Measurements from ENCODE around the gene RNF183. TPM values are rescaled to one million over a fixed set of nuclear protein-coding genes. Genes with fewer than 3 reads are reported as not detected.
"Not testable (repeated sequence)": the region's sequence is repeated elsewhere in the genome, so short reads cannot be mapped to it uniquely, and the experiment has no call there.

RNF183 gene
- polyA plus RNA-seq, 5 donors, result 0.29 to 0.67 (median 0.61) TPM

DNA sequence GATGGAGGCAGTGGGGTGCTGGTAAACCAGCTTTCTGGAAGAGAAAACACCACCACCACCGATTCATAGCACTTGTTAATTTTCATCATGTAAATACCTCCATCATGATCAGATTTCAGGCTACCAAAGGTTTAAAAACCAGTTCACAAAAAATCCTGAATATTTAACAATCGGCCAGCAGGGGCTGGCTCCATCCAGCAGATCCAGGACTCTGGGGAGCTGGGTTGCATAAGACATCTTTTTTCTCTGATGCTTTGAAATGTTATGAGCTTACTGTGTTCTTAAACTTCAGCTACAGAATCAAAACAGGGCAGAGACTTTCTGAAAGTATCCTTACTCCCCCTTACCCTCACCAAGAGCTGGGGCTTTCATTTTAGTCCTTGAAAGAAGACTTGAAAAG lies 14.6 kb upstream of the RNF183 start:
- DNase-seq, result no peak

DNA sequence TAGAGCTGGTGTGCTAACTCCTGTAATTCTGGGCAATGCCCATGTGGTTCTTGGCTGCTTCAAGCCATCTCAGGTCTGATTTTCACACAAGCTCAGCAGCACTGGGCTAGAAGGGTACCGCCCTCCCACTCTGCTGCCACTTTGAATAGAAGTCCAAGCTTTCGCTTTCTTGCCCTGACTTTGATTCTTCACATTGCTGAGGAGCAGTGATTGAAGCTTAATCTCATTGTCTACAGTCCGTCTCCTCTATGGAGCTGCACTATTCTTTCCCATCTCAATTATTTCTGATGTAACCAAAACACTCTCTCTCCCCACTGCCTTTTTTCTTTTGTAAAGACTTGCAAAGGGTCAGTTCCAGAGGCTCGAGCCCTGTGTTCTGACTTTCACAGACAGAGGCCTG lies 12.9 kb upstream of the RNF183 start:
- no peak for DNase-seq

- no peak for DNase-seq
Measured at GRCh38 chr9:113315231-113315630, 12.1 kb upstream of the RNF183 start.

DNA sequence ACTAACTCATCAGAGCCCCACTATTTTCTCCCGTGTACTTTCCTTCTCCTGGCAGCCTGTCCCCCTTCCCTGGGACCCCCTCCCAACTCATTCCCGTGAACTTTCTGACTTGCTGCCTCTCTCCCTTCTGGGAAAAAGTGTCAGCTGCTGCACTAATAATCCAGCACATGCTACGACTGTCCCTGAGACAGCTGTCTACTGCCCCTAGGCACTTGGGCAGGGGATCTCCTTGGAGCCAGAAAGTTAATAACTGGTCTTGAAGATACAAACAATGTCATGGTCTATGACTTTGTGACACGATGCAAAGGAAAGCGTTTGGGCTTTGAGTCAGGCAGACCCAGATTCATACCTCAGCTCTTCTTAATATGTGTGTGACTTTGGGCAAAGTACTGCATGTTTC lies 10.1 kb upstream of the RNF183 start:
- no peak for DNase-seq

- no peak for DNase-seq
Measured at GRCh38 chr9:113311961-113312360, 8.8 kb upstream of the RNF183 start.

- no peak for DNase-seq
Measured at GRCh38 chr9:113310538-113310937, 7.4 kb upstream of the RNF183 start.

DNA sequence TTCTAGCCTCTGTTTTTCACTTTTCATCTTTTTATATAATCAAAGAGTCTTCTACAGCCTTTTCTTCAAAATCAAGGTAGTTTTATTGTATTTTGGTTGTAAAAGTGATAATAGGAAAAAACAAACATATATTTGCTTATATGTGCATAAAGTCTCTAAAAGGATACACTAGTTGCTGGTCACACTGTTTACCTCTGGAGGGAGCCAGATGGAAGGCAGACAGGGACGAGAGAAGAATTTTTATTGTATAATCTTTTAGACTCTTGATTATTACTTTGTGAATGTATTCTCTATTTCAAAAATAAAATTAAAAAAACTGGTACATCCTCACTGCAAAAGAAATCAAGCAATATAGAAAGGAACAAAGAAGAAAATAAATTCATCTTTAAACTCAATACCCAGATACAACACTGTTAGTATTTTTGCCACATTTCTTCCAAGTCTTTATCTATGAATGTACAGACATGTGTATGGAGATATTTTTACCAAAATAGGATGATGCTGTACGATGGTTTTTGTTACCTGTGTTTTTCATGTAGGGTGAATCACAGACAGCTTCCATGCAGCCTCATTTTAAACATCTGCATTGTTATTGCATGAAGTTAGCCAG lies 6.1 kb upstream of the RNF183 start:
- DNase-seq, result peak in 1 of 2 donors; percentile 27

DNA sequence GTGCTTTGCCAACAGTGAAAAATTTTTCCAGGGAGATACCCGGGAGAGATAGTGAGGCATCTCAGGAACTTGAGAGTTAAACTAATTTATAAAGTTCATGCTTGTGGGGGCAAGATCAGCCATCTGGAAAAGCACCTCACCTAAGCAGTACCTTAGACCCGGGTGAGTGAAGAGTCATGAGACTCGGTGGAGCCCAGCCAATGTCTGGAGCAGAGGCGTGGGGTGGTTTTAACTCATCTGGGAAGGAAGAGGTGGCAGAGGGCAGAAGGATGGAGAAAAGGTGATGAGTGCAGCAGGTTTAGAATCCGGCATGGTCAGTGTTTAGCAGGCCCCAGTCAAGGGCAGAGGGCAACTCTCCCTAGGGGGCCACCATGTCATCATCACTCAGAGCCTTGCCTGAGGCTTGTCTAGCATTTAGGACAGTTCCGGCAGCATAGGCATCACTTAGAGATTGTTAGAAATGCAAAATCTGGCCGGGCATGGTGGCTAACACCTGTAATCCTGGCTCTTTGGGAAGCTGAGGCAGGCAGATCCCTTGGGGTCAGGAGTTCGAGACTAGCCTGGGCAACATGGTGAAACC lies 4.3 kb upstream of the RNF183 start:
- DNase-seq, result no peak

DNA sequence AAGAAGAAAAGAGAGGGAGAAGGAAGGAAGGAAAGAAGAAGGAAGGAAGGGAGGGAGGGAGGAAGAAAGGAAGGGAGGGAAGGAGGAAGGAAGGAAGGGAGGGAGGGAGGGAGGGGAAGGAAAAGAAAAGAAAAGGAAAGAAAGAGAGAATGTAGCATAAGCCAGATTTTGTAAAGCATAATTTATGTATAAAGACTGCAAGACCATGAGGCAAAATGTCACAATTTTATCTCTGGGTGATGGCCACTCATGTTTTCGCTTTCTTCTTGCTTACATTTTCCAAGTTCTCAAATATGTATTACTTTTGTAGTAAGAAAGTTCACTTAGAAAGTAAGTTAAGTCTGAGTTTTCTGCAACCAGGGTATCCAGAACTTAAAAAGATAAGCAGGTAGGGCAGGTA lies 3.4 kb upstream of the RNF183 start:
- DNase-seq, result no peak

DNA sequence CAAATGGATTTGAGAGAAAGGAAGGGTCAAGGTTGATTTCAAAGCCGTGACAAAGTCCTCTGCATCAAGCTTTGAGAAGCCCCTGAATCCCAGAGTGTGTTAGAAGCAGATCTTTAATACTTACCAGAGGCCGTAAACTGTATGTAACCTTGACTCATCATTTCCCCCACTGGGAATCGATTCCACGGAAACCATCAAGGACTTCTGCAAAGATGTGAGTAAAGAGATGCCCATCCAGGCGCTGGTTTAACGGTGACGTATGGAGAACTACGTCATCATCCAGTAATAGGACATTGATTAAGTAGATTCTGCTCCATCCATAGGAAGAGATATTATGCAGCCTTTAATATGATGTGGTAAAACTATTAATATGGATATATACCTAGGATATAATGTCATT lies 1.6 kb downstream of the RNF183 start:
- no peak for DNase-seq

GRCh38 chr9:113299800-113300292 lies 3.3 kb downstream of the RNF183 start:
- peak; percentile 16 to 29 for DNase-seq

DNA sequence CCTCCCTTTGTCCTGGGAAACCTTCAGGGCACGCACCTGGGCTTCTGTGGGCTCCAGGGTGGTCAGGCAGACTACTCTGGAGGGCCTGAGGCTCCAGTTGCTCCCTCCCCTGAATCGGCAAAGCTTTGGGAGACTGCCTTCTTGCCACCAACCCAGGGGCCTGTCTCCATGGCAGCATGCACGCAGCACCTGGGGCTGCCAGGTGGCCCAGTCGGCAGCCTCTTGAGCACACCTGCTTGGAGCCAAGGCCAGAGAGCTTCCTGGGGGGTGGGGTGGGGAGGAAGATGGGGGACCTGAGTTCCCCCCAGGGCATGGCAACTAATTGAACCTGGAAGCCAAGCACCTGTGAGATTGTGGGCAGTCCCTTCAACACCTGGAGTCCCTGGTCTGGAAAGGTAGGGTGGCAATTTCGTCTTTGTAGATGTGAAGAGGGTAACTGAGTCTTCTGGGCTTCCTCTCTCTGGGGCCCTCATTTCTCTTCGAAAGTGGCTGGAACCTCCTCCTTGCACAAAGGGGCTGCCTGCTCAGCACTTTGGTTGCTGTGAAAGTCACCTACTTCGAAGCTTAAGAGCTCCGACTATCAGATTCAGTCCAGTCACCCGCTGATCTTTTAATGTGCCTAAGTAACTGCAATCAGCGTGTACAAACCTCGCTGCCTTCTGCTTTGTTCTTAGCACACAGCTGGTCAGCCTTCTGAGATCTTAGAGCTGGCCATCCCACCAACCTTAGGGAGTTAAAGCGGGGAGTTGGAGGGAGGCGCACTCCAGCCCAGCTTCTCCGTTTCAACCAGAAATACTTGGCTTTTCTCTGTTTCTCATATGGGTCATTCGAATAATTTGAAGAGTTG lies 4.0 kb downstream of the RNF183 start:
- no peak for DNase-seq

DNA sequence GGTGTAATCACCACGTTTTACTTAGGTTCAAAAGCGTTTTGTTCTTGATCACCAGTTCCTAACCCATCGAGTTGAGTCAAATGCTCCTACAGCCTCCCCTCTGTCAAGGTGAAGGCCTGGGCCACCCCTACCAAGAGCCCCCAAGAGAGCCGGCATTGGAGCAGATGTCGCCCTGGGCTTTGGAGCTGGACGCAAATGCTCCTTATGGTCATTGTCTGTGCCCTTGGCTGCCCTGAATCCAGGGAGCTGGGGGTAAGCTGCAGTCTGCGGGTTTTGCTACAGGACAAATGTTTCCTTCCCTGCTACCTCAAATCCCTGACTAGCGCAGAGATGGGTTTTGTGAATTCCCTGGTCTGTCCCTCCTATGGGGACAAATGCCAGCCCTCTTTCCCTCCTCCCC lies 4.9 kb downstream of the RNF183 start:
- no peak for DNase-seq

DNA sequence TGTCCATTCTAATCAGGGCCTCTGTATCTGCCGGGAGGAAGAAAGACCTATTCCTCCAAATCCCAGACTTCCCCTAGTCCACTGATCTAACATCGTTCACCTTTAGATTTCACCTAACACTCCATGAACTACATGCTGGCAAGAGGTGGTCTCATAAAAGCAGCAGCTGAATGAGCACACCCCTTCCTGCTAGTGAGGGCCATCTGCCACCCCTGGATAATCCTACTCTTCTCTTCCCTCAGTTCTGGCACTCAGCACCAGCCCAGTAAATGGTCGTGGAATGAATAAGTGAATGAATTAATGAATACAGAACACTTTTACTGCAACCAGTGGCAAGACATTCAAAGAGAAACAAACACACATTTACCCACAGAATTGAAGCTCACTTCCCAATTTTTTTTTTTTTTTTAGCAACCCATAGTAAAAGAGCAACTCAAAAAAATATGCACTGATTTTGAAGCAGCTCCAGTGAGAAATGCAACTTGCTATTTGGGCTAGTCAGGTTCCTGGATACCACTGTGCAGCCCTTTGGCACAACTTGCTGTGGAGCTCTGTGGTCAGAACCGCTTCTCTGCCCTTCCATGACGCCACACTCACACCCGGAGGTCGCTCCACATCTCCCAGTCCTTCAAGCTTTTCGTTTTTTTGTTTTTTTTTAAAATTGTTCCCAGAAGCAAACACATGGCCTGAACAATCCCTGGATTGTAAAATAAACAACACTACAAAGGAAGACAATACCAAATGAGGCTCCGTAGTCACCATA lies 6.2 kb downstream of the RNF183 start:
- no peak for DNase-seq

DNA sequence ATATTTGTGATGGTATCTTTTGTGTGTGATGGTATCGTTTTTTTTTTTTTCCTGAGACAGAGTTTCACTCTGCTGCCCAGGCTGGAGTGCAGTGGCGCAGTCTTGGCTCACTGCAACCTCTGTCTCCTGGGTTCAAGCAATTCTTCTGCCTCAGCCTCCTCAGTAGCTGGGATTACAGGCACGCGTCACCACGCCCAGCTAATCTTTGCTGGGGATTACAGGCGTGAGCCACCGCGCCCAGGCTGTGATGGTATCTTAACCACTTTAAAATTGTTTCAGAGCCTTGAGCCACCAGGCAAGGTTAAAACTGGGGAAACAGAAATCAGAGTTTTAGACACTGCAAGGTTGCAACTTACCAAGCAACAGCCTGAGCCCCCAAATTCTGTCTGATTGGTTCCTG lies 6.9 kb downstream of the RNF183 start:
- DNase-seq, result not testable (repeated sequence)

DNA sequence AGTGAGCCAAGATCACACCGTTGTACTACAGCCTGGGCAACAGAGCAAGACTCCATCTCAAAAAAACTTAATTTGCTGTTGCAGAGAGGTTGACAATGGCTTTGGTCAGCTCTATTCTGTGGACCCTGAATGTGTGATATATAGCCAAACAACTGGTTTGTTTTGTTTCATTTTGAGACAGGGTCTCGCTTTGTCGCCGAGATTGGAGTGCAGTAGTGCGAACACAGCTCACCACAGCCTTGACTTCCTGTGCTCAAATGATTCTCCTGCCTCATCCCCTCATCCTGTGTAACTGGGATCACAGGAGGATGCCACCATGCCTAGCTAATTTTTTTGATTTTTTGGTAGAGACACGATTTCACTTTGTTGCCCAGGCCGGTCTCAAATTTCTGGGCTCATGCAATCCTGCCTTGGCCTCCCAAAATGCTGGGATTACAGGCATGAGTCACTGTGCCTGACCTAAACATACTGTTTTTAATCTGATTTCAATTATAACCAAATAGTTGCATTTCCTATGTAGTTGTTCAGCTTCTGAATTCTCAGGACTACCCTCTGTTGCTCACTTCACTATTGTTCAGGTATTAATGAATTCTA lies 9.8 kb downstream of the RNF183 start:
- no peak for DNase-seq

GRCh38 chr9:113290052-113290607 lies 13.0 kb downstream of the RNF183 start:
- no peak for DNase-seq

GRCh38 chr9:113289091-113289490 lies 14.1 kb downstream of the RNF183 start:
- no peak for DNase-seq

- no peak for DNase-seq
Measured at GRCh38 chr9:113281356-113281755, 21.8 kb downstream of the RNF183 start.

DNA sequence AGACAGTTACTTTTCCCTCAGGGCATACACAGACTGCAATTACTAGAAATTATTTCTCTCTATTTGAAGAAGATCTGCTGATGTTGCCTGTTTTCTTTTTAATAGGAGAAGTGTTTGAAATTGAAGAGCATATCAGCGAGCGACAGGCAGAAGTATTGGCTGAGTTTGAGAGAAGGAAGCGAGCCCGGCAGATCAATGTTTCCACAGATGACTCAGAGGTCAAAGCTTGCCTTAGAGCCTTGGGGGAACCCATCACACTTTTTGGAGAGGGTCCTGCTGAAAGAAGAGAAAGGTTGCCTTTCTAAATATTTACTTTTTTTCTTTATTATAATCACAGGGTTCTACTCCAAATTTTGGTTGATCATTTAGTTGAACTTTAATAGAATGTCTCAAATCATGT lies 24.3 kb downstream of the RNF183 start:
- DNase-seq, result no peak

Data from right lung (tissue), 5 donors.